Fibroblast of upper back skin (primary cell): ENCODE measurements around the gene DGKZ.

Experiments
- DNase-seq: peaks from one replicate; pipeline ENCODE4 v3.0.0-alpha.2; 2013

Gene DGKZ

DNA sequence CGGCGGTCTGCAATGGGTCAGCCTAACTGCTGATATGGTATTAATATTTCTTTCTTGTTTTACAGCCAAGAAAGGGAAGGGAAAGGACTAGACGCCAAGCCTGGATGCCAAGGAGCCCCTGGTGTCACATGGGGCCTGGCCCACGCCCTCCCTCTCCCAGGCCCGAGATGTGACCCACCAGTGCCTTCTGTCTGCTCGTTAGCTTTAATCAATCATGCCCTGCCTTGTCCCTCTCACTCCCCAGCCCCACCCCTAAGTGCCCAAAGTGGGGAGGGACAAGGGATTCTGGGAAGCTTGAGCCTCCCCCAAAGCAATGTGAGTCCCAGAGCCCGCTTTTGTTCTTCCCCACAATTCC, 36.1 kb downstream of the DGKZ start:
- no peak for DNase-seq

DNA sequence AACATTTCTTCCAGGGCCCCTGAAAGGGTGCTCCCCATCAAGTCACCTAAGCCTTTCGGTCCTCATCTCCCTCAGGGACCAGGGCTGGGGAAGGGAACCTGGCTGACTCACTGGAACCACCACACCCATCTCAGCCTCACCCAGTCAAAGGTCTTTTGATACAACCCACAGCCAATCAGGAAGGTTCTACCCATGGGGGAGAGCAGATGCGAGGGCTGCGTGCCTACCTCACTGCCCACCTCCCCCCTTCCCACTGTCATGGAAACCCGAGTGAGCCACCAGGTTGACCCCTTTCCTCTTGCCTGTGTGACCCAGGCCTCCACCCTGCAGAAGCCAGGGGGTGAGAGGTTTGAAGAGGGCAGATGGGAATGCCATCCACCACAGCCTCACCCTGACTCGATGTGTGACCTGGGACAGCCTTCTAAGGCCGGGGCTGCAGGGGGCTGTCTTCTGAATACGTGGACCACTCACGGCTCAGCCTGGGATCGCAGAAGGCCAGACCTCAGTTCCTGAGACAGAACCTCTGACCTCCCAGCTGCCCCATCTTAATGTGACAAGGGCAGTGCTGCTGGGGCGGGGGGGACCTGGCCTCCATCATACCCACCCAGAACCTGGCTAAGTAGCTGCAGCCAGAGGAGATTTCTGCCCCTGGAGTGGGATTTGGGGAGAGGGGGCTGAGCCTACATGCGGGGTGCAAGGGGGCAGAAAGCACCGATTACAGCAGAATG, 36.9 kb downstream of the DGKZ start:
- no peak for DNase-seq

DNA sequence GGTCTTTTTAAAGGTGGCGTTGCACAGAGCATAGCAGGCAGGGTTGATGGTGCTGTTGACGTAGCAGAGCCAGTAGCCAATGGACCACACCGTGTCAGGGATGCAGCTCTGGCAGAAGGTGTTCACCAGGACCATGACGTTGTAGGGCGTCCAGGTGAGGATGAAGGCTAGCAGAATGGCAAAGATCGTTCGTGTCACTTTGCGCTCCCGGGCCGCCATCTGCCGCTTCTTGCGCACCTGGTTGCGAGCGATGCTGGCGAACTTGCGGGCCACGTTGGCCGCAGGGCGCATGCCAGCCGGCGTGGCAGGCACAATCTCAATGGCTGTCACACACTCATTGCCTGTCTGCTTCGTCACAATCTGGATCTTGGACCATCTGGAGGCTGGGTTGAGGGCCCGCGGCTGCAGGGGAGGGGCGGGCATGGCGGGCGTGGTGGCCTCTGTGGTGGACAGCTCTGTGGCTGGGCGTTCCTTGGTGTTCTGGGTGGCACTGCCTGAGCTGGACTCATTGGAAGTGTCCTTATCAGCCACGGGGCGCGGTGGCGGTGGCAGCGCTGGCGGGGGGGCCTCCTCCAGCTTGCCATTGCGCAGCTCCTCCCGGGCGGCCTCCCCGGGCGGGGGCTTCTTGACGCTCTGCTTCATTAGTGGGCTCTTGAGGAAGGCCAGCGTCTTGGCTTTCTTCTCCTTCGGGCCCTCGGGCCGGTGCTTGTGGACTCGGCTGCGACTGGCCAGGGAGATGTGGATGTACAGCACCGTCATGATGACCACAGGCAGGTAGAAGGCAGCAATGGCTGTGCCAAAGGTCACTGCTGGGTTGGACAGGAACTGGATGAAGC, 38.1 kb downstream of the DGKZ start:
- DNase-seq = no peak

DNA sequence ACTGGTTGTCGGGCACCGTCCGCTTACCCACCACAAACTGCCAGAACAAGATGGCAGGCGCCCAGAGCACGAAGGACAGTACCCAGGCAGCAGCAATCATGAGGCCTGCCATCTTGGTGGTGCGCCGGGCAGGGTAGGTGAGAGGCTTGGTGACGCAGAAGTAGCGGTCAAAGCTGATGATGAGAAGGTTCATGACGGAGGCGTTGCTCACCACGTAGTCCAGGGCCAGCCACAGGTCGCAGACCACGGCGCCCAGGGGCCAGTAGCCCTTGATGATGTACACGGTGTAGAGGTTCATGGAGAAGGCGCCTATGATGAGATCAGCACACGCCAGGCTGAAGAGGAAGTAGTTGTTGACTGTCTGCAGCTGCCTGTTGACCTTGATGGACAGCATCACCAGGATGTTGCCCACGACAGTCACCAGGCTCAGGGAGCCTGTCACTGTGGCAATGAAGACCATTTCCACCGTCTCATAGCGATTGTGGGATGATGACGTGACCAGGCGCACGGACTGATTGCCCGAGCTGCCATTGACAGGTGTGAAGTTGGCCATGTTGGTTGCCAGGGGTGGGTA, 38.8 kb downstream of the DGKZ start:
- no peak for DNase-seq

DNA sequence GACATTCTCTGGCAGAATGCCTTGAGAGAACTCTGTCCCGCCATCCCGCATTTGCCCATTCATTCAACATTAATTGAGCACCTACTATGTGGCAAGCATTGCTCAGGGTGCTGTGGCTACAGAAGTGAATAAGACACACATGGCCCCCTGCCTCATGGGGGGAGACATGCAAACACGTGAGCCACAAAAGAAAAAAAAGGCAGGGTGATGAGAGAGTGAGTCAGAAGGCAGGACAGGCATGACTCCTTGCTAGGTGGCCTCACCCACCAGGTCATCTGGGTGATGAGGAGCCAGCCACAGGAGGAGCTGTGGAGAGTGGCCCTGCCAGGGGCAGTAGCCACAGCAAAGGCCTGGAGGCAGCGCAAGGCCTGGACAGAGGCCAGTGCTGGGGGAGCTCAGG, 39.4 kb downstream of the DGKZ start:
- no peak for DNase-seq

DNA sequence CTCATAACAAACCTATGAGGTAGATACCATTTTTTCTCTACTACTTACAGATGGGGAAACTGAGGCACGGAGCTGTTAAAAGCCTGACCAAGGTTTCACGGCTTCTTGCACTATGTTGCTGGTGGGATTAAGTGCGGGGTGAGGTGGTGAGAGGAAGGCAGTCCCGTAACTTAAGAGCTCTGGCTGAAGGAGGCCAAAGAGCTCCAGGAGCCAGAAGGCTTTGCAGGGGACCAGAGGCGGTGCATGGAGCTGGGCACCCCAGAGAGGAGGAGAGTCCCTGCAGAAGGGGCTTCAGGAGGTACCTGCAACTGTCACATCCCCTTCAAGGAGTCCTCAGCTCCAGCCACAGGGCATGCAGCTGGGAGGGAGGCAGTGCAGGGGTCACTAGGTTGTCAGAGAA, 40.2 kb downstream of the DGKZ start:
- no peak for DNase-seq

DNA sequence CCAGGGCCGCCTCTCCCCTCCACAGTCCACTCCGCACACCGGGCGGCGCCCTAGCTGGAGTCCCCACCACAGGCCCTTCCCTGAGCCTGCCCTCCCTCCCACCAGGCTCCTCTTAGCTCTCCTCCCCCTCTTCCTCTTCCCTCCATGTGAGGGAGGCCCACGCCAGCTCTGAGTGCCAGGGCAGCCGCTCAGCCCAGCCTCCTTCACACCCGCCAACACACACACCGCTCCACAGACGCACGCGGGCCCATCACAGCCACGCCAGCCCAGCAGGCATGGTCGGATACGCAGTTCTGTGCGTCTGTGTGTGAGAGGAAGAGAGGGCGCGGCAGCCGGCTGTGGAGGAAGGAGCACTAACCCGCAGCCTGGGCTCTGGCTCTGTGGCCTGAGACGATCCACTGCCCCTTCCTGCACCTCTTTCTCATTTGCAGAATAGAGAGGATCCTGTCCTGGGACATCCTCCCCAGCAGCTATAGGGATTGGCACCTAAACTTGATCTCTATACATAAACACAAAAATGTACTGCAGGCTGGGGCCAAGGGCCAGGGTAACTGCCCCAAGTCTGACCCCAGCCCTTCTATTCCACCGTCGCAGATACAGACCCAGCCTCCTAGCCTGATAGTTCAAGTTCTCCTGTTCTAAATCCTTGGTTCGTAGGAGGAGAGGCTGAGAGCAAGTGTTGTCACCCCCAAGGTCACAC, 40.8 kb downstream of the DGKZ start:
- no peak for DNase-seq

DNA sequence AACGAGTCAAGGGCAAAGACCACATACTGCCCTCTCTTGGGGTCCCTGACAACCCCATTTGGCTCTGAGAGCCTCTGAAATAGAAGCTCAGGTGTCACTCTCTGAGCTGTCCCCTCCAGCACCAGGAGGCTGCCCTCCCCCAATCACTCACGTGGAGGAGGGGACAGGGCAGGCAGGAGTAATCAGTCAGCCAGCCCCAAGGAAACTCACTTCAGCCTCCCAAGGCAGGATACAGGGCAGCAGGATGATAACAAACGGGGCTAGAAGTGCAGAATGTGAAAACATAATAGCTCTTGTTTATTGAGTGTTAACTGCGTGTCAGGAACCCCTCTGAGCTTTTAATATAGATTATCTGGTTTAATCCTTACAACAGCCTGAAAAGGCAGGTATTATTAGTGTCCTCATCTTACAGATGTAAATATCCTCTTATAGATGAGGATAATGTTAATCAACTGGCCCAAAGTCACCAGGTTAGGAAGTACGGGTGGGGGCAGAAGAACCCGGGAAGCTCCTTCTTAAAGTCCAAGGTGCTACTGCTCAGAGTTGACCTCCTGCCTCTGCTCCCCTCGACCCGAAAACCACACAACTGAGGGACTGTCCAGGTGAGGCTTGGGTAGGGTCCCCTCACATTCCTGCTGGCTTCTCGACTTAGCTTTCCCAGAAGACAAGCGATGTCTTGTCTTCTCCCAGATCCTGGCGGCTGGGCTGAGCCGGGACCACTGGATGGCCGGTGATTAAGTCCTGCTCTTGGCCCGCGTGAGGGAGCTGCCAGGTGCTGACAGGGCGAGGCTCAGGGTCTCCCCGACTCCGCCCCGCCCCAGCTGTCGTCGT, 41.6 kb downstream of the DGKZ start:
- DNase-seq = no peak

DNA sequence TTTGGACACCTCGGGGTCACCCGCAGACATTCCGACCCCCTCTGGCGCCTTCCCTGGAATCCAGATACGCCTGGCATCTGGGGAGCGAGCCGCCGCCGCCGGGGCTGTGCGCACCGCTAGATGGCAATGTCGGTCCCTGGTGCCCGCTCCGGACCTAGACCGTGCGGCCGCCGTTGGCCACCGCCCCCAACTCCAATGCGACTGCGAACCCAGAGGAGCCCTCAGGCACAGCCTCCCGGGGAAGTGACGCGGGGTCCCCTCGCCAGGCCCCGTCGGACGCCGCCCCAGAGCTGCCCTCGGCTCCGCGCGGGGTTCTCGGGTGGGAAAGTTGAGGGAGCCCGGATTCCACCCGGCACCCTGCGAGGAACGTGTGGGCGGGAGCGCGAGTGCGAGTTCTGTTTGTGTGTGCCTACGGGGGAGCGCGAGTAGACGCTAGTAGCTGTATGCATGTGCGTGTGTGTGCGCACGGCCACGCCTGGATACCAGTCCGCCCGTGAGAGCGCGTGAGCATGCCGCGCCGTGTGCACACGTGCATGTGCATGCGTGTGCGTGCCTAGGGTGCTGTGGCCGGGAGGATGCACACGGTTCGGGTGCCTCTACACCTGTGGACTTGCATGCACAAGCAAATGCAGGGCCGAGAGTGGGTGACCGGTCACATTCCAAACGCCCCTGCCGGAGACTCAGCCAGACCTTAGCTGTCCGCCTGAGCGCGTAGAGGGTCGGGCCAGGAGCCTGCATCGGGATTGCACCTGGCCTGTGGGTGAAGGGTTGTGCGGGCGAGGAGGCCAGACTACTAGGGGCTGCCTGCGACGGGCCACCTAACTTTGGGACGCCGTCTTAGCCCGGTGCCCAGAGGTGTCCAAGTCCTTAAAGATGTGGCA, 42.4 kb downstream of the DGKZ start:
- peak; percentile 43 for DNase-seq

DNA sequence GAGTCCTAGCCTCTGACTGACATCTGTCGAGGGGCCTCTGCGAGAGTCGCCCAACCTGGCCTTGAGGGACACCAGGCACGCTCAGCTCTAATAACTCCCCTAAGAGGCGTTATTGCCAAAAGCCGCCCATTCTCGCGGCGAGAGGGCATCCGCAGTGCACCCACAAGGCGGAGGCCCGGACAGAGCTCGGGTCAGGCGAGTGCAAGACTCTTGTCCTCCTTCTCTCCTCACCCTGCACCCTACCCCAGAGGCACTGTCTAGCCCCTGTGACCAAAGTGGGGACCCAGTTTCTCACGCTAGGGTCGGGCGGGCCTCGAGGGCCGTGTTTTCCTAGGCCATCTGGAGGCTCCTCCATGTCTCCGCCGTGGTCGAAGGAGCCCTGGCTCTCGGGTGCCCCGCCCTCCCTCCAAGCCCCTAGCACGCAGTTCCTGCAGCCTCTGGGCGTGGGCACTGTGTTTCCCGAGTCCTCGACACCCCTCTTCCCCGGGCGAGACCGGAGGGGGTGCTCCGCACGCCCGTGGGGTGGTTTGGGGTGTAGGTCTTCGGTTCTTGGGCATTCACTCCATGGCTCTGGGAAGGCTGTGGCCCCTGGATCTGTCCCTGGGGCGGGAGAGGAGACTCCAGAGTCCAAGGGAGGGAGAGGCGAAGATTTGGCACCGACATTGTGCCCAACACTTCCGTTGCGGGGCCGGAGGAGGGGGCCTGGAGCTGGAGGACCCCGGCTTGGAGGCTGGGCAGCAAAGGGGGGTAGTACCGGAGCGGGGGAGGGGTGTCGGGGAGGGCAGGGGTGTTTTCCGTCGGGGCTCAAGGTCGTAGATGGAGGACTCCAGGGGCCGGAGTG, 43.3 kb downstream of the DGKZ start:
- no peak for DNase-seq

DNA sequence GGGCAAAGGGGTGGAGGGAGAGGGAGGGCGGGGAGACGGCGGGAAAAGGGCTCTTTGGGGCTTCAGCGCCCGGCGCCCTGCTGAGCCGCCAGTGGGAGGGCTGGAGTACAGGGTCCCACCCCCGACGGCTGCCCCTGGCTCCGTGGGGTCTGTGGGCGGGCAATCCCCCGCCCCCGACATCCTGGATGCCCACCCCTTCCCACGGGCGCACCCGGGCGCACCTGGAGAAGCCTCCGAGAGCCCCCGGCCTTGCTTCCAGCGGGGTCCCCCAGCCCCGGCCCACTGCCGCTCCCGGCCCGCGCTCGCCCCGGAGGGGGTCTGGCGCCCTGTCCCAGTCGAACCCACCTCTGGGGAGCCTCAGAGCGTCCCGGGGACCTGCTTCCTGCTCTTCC, 43.9 kb downstream of the DGKZ start:
- no peak for DNase-seq

DNA sequence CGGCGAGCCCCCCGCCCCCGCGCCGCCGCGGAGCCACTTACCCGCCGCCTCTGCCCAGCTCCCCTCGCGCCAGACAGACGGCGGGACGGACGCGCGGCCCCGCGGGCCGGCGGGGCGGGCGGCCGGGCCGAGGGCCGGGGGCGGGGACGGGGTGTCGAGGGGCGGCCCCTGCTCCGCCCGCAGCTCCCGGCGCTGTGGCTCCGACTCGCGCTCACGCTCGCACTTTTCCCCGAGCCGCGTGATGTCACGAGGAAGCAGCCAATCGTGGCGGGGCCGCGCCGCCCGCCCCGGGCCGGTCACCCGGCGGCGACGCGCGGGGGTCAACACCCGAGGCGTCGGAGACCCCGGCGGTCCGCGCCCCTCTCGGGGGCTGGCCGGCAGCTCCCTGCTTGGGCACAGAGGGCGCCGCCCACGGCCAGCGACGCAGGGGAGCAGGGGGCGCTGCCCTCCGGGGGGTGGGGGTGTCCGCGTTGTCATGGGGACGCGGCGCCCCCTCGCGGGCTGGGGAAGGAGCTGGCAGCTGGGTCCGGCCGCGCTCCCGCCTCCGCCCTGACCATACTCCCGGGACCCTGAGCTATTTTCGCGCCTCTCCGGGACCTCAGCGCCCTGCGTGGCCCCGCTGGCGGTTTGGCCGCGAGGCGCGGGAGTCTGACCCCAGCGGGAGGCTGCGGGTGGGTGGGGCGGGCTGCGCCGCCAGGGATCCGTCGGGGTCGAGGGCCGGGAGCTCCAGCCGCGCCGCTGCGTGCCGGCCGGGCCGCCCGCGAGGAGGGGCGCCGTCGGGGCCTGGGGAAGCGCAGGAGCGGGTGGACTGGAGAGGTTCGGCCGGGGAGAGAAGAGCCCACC, 44.5 kb downstream of the DGKZ start, which contains the start of gene CHRM4:
TSS of gene CHRM4 (minus strand) at position 199 of the 843 bp plus-strand sequence. CDS start 5,219 bp downstream, outside the sequence.
- DNase-seq = no peak

DNA sequence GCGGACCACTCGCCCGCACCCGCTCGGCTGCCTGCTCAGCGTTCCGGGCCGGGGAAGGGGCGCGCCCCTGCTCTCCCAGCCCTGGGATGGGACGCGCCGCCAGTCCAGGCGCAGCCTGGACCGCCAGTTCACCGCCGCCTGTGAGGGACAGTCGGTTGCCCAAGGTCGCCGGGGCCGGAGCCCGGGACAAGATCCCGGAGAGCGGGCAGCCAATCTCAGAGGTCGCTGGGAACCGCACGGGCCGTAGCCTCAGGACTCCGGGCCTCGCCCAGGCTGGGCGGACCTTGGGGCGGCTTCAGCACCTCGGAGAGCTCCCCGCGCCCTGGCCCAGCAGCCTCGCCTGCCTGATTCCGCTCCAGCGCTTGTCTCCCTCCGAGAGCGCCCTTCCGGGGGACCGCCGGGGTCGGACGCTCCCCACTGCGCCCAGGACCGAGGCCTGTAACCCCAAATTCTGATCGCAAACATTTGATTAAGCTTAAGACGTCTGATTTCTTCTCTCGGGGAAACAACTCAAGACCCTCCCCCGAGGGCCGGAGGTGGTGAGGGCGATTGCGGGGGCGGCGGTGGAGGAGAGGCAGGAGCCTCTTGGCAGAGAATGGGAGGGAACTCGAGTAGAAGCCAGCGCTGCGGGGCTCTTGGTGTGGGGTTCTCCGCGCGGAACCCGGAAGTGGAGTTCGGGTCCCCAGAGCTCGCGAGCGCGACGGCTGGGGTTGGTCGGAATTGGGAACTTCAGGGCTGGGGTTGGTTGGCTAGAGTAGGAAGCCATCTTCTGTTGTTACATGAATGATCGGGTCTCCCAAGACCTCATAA, 45.4 kb downstream of the DGKZ start:
- peak; percentile 69 for DNase-seq

DNA sequence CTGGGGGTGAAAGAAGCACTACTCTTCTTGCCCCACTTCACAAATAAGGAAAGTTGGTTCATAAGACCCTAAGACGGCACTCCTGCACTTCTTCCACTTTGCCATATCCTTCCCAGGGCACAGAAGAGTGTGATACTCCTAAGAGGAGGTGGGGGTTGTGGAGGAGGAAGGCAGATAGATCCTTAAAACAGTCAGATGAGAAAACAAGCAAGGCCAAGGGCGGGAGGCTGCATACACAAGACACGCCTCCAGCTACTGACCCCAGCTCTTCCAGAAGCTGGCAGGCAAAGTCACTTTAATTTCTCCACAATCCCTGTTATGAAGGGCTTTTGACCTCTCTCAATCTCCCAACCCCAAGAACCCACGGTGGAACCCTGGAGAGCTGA, 46.0 kb downstream of the DGKZ start:
- DNase-seq = no peak

DNA sequence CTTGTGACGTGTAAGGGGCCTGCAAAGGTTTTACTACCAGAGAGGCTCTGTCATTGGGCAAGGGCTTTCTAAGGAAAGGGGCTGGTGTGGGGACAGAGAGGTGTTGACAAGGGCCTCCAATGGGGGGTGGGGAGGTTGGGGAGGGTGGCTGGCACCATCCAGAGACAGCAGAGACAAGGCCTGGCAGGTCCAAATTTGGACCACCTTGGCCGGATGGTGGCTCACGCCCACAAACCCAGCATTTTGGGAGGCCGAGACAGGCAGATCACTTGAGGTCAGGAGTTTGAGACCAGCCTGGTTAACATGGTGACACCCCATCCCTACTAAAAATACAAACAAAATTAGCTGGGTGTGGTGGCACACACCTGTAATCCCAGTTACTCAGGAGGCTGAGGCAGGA, 46.5 kb downstream of the DGKZ start:
- DNase-seq = no peak

DNA sequence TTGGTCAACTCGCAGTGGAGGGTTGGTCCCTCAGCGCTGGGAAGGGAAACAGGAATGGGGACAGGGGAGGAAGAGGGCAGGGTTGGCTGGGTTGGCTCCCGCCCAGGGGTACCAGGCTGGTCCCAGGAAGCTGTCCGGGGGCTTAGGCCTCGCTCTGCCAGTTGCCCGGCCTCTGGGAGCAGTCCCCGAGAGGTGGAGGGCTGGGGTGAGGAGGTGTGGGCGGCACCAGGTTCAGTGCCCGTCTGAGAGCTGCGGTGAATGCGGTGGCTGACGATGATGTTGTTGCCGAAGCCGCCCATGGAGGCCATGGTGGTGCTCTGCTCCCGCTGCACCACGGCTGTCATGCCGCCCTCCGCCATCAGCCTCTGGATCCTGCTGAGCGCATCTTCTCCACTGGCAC, 50.3 kb downstream of the DGKZ start:
- DNase-seq = no peak

DNA sequence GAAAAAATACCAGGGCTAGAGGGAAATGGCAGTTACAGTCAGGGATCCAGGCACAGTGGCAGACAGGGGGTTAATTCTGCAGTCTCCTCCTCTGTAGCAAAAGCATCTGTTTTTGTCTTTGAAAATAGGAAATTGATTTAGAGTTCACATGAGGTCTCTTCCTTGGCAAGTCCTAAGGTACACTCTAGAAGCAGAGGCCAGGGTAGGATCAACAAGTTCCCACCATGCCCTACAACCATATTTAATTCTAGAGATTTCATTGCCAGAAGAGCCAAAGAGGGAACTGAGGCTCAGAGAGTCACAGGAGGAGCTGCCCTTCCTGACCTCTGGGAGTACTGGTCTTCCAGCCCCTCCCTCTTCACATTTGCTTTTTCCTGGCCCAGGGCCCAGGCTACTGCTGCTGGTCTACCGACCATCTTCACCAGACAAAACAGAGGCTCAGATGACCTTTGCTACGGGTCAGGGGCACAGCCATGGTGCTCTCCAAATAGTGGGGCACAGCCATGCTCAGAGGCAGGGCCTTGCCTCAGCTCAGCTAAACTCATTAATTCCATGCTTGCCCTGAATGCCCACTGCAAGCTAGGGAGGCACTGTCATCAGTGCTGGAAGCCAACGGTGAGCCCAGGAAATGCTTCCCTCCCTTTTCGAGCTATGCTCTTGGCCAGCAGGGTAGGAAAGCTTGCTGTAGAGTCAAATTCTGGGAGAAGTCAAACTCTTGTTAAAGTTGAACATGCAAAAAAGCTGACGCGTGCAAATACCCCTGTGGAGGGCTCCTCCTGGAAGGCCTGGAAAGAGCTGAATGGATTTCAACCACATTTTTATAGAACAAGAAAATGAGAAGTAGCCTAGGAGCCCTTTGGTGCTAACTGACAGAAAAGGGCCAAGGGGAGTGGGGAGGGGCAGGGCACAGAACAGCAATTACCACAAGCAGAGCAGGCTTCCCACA, 56.0 kb downstream of the DGKZ start:
- DNase-seq = no peak
